K562 (cell line): ENCODE measurements around the gene SNX10. TPM values are rescaled to one million over a fixed set of nuclear protein-coding genes. Genes with fewer than 3 reads are reported as not detected.

ENCODE experiments used
- CHAMP1 ChIP-seq: fragments of 450-650 bp; IDR thresholded peaks from 2 replicates; pipeline ENCODE4 v1.6.1; 2016; ENCODE audit warnings: mild to moderate bottlenecking
- FIP1L1 ChIP-seq: fragments of 200-400 bp; formaldehyde crosslinking; IDR thresholded peaks from 2 replicates; pipeline ENCODE4 v1.6.1; 2018; ENCODE audit warnings: mild to moderate bottlenecking, low read depth, low read length; ENCODE audit not compliant: poor library complexity, severe bottlenecking
- ZBTB49 ChIP-seq: sonication (generic); formaldehyde crosslinking; IDR thresholded peaks from 2 replicates; pipeline ENCODE4 v1.8.0; 2022; ENCODE audit warnings: missing genetic modification reagents, mild to moderate bottlenecking, borderline replicate concordance
- polyA plus RNA-seq, 8 experiments: library from polyadenylated mRNA; depleted of rRNA in 4 of 8; stranded (reverse) in 5 of 8; unstranded in 3 of 8; fragments of >200 nt; fragmentation: Nextera tagmentation in 2 of 8; fragmentation: Illumina TruSeq in 1 of 8; extraction: Ambion mirVana in 2 of 8; extraction: Trizol in 1 of 8; gene quantifications; 2 replicates each; pipeline versions ENCODE4 v1.2.1 to v1.2.3, GENCODE V29; 2011 to 2014; ENCODE audit warnings: inconsistent platforms in 1 of 8, missing spikeins in 1 of 8
- total RNA-seq, 7 experiments: library from RNA; depleted of rRNA in 6 of 7; stranded (reverse); fragments of >200 nt in 6 of 7; fragmentation: Illumina TruSeq in 2 of 7; extraction: Trizol in 2 of 7; gene quantifications; 2 replicates each; pipeline versions ENCODE4 v1.2.1 to v1.2.3, GENCODE V29; 2011 to 2021; ENCODE audit warnings: low replicate concordance in 1 of 7

The SNX10 gene
- total and polyA plus RNA-seq, 9 of the 15 experiments (the other 6 are each of a cell fraction or from before 2014, with no cell fraction given) = 6.9 to 16.5 (median 11.5) TPM

DNA sequence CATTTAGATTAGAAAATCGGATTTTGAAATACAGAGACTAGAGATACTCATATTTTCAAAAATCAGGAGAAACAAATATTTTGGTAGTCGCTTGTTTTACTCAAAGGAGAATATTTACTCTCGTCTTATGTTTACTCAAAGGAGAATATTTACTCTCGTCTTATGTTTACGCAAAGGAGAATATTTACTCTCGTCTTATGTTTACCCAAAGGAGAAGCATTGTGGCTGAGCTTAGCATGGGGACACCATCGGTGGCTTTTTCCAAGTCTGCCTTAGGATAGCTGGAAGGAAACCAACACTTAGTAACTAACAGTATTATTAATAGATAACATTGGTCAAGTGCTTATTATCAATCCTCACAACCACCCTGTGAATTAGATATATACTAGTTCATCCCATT is 71.8 kb downstream of the SNX10 start (continued):
- TF ChIP-seq ZBTB49 = no peak
- no peak for TF ChIP-seq FIP1L1
- no peak for TF ChIP-seq CHAMP1
